ENCODE data around the gene MRPS5. TPM values are rescaled to one million over a fixed set of nuclear protein-coding genes. Genes with fewer than 3 reads are reported as not detected.

MRPS5 gene
- total RNA-seq, 1 donor from 2014 or later: 57.4 TPM

- Mint-ChIP-seq H3K27me3 (ENCODE audit: low read depth, unreplicated experiment) (no peaks in the 10 kb centered on the region), H3K4me1 (ENCODE audit: low read depth, unreplicated experiment) (no peaks in the 10 kb centered on the region), H3K27ac (ENCODE audit: unreplicated experiment) (no peak overlapping the region), H3K9me3 (ENCODE audit: unreplicated experiment) (peaks cover 48% of the 10 kb centered on the region), H3K36me3 (ENCODE audit: low read depth, unreplicated experiment) (peaks cover 31% of the 10 kb centered on the region), H3K4me3 (ENCODE audit: unreplicated experiment) (no peak overlapping the region)
- peaks cover 20% of the 10 kb centered on the region for H3K9me3 ChIP-seq (ENCODE audit: insufficient read depth, low read depth, low read length)
- H3K27me3 ChIP-seq (ENCODE audit: insufficient read depth, low read length): no peaks in the 10 kb centered on the region
- no peak overlapping the region for H2AFZ ChIP-seq (ENCODE audit: low read depth, low read length)
- H3K4me3 ChIP-seq (ENCODE audit: insufficient read depth, low read depth, low read length): no peak overlapping the region
- no peak for FAIRE-seq
- no peak overlapping the region for H3K27ac ChIP-seq (ENCODE audit: low read depth, low read length)
- H3K79me2 ChIP-seq (ENCODE audit: insufficient read depth, low read length): no peaks in the 10 kb centered on the region
- H3K9ac ChIP-seq (ENCODE audit: low read length): no peak overlapping the region
- no peak for TF ChIP-seq EZH2 (IDR thresholded peaks at IDR 0.05; ENCODE audit: insufficient read depth, low read length)
- TF ChIP-seq CTCF (IDR thresholded peaks at IDR 0.05; ENCODE audit: insufficient read depth, low read depth, low read length): no peak
- H3K4me2 ChIP-seq (ENCODE audit: low read length): no peak overlapping the region
- H4K20me1 ChIP-seq (ENCODE audit: insufficient read depth, low read length): no peaks in the 10 kb centered on the region
- no peaks in the 10 kb centered on the region for H3K4me1 ChIP-seq (ENCODE audit: insufficient read depth, low read length)
- no peaks in the 10 kb centered on the region for H3K36me3 ChIP-seq (ENCODE audit: insufficient read depth, low read length)
- no peak for DNase-seq (ENCODE audit: low read depth)
These were observed 17.1 kb upstream of the MRPS5 start for GRCh38 chr2:95138702-95139101.

GRCh38 chr2:95122197-95122551 is 566 bp upstream of the MRPS5 start:
- Mint-ChIP-seq H3K36me3 (ENCODE audit: low read depth, unreplicated experiment) (peaks cover 2% of the 10 kb centered on the region), H3K4me1 (ENCODE audit: low read depth, unreplicated experiment) (peaks cover 13% of the 10 kb centered on the region), H3K9me3 (ENCODE audit: unreplicated experiment) (peaks cover under 1% of the 10 kb centered on the region), H3K27me3 (ENCODE audit: low read depth, unreplicated experiment) (no peaks in the 10 kb centered on the region), H3K27ac (ENCODE audit: unreplicated experiment) (no peak overlapping the region), H3K4me3 (ENCODE audit: unreplicated experiment) (peak overlapping the region; percentile 92)
- peaks cover 32% of the 10 kb centered on the region for H4K20me1 ChIP-seq (ENCODE audit: insufficient read depth, low read length)
- TF ChIP-seq EZH2 (IDR thresholded peaks at IDR 0.05; ENCODE audit: insufficient read depth, low read length) (no peak), CTCF (IDR thresholded peaks at IDR 0.05; ENCODE audit: insufficient read depth, low read depth, low read length) (no peak)
- H2AFZ ChIP-seq (ENCODE audit: low read depth, low read length): peak overlapping the region; percentile 100
- H3K4me3 ChIP-seq (ENCODE audit: insufficient read depth, low read depth, low read length): peak overlapping the region; percentile 93
- peaks cover 45% of the 10 kb centered on the region for H3K79me2 ChIP-seq (ENCODE audit: insufficient read depth, low read length)
- H3K4me2 ChIP-seq (ENCODE audit: low read length): peak overlapping the region; percentile 93
- no peak for FAIRE-seq
- no peak overlapping the region for H3K27ac ChIP-seq (ENCODE audit: low read depth, low read length)
- no peak for DNase-seq (ENCODE audit: low read depth)
- H3K9ac ChIP-seq (ENCODE audit: low read length): peak overlapping the region; percentile 98
- no peaks in the 10 kb centered on the region for H3K36me3 ChIP-seq (ENCODE audit: insufficient read depth, low read length)
- no peaks in the 10 kb centered on the region for H3K27me3 ChIP-seq (ENCODE audit: insufficient read depth, low read length)
- no peaks in the 10 kb centered on the region for H3K9me3 ChIP-seq (ENCODE audit: insufficient read depth, low read depth, low read length)
- peaks cover 4% of the 10 kb centered on the region for H3K4me1 ChIP-seq (ENCODE audit: insufficient read depth, low read length)

GRCh38 chr2:95121093-95121406 is 558 bp downstream of the MRPS5 start:
- Mint-ChIP-seq H3K4me3 (ENCODE audit: unreplicated experiment) (peak overlapping the region; percentile 92), H3K9me3 (ENCODE audit: unreplicated experiment) (no peaks in the 10 kb centered on the region), H3K27ac (ENCODE audit: unreplicated experiment) (peak overlapping the region; percentile 91), H3K27me3 (ENCODE audit: low read depth, unreplicated experiment) (no peaks in the 10 kb centered on the region), H3K36me3 (ENCODE audit: low read depth, unreplicated experiment) (peaks cover 2% of the 10 kb centered on the region), H3K4me1 (ENCODE audit: low read depth, unreplicated experiment) (peaks cover 13% of the 10 kb centered on the region)
- no peak for TF ChIP-seq EZH2 (IDR thresholded peaks at IDR 0.05; ENCODE audit: insufficient read depth, low read length)
- H3K9ac ChIP-seq (ENCODE audit: low read length): peak overlapping the region; percentile 98
- H3K79me2 ChIP-seq (ENCODE audit: insufficient read depth, low read length): peaks cover 45% of the 10 kb centered on the region
- H3K4me3 ChIP-seq (ENCODE audit: insufficient read depth, low read depth, low read length): peak overlapping the region; percentile 93
- H4K20me1 ChIP-seq (ENCODE audit: insufficient read depth, low read length): peaks cover 36% of the 10 kb centered on the region
- DNase-seq (ENCODE audit: low read depth): no peak
- H3K27ac ChIP-seq (ENCODE audit: low read depth, low read length): peak overlapping the region; percentile 98
- peak overlapping the region; percentile 93 for H3K4me2 ChIP-seq (ENCODE audit: low read length)
- FAIRE-seq: no peak
- H3K9me3 ChIP-seq (ENCODE audit: insufficient read depth, low read depth, low read length): no peaks in the 10 kb centered on the region
- H3K27me3 ChIP-seq (ENCODE audit: insufficient read depth, low read length): no peaks in the 10 kb centered on the region
- peak overlapping the region; percentile 100 for H2AFZ ChIP-seq (ENCODE audit: low read depth, low read length)
- H3K36me3 ChIP-seq (ENCODE audit: insufficient read depth, low read length): no peaks in the 10 kb centered on the region
- H3K4me1 ChIP-seq (ENCODE audit: insufficient read depth, low read length): peaks cover 4% of the 10 kb centered on the region

All from astrocyte (in vitro differentiated cells and primary cell).